Measurements from ENCODE around the gene AP2A1.

GRCh38 chr19:49771674-49772139 lies 4.9 kb downstream of the AP2A1 start:
- TF ChIP-seq POLR2AphosphoS5 (IDR thresholded peaks at IDR 0.05; ENCODE audit: low read depth, low read length) (no peak), CTCF (IDR thresholded peaks at IDR 0.05) (no peak), TCF7L2 (IDR thresholded peaks at IDR 0.05; ENCODE audit: low read depth, low read length) (no peak), REST (IDR thresholded peaks at IDR 0.05; ENCODE audit: insufficient read depth in 1 of 2, low read depth in 2 of 2, low read length in 1 of 2) (no peak), SIN3A (IDR thresholded peaks at IDR 0.05; ENCODE audit: borderline replicate concordance, insufficient read depth, low read depth, low read length) (no peak)

All from Panc1 (cell line).